ENCODE measurements around the gene IPO13.

Gene IPO13

GRCh38 chr1:44015206-44015605 is 68.5 kb downstream of the IPO13 start:
- no peak for DNase-seq

GRCh38 chr1:44016041-44016889 is 69.5 kb downstream of the IPO13 start:
- DNase-seq: no peak

DNA sequence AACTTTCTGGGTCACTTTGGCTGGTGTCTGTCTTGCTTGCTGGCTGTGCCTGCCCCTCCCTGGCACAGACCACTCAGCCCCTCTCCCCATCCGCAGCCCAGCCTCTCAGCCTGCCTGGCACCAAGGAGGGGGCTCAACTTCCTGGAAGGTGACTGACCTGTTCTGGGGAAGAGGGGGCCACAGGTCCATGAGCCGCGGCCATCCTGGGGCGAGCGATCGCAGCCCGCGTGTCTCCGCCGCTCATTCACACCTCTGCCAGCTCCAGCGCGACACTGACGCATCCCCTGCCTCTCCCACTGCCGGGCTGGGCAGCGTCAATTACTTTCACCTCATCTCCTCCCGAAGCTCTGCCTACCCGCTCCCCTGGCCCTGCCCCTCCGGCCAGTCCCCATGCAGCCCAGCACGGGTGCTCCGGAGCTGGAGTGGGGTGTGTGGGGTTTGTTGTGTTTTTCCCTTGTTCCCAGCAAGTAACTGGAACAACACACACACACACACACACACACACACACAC is 70.2 kb downstream of the IPO13 start:
- DNase-seq: no peak

Measured in activated CD8-positive, alpha-beta memory T cell treated with anti-CD3 and anti-CD28 coated beads, Interleukin-2, amount 50 U/mL, for 48 hours (primary cell).